ENCODE measurements around the gene GRSF1.

- no peak for TF ChIP-seq GATA2 (IDR thresholded peaks at IDR 0.05; ENCODE audit: low read depth, low read length)
- no peak for TF ChIP-seq GATA3 (IDR thresholded peaks at IDR 0.05; ENCODE audit: low read depth, low read length)
Measured at GRCh38 chr4:70787496-70787895, 52.2 kb downstream of the GRSF1 start.
